Liver (tissue), 3 donors: ENCODE data around the gene XPR1.

ENCODE experiments used
- ATF3 ChIP-seq: IDR thresholded peaks from 2 replicates; pipeline ENCODE4 v1.6.1; 2016; ENCODE audit warnings: antibody characterized with exemption
- CTCF ChIP-seq: fragments of 150-350 bp; IDR thresholded peaks from 2 replicates; pipeline ENCODE4 v1.5.1; 2017; ENCODE audit warnings: improper control_type of control experiment, low read depth, low read length; ENCODE audit not compliant: missing input control
- EGR1 ChIP-seq, 2 donors: IDR thresholded peaks; 2 replicates each; pipeline ENCODE4 v1.6.1; 2016 to 2018; ENCODE audit warnings: antibody characterized with exemption in 2 of 2, low read depth in 2 of 2
- FOXA1 ChIP-seq: IDR thresholded peaks from 2 replicates; pipeline ENCODE4 v1.6.1; 2016; ENCODE audit warnings: antibody characterized with exemption
- MAX ChIP-seq: IDR thresholded peaks from 2 replicates; pipeline ENCODE4 v1.6.1; 2016; ENCODE audit warnings: antibody characterized with exemption
- RAD21 ChIP-seq, 2 donors: IDR thresholded peaks; 2 replicates each; pipeline ENCODE4 v1.6.1; 2016; ENCODE audit warnings: antibody characterized with exemption in 2 of 2, mild to moderate bottlenecking in 2 of 2
- REST ChIP-seq: IDR thresholded peaks from 2 replicates; pipeline ENCODE4 v1.6.1; 2016; ENCODE audit warnings: antibody characterized with exemption, mild to moderate bottlenecking
- RXRA ChIP-seq, 2 donors: IDR thresholded peaks; 2 replicates each; pipeline ENCODE4 v1.6.1; 2017 to 2018; ENCODE audit warnings: antibody characterized with exemption in 2 of 2, mild to moderate bottlenecking in 1 of 2
- TAF1 ChIP-seq: conservative IDR thresholded peaks from 2 replicates; pipeline ENCODE4 v1.6.1; 2016; ENCODE audit warnings: antibody characterized with exemption, mild to moderate bottlenecking
- YY1 ChIP-seq: IDR thresholded peaks from 2 replicates; pipeline ENCODE4 v1.6.1; 2016; ENCODE audit warnings: antibody characterized with exemption, mild to moderate bottlenecking
- donor health status: healthy.
- donor health status: healthy.

- TF ChIP-seq REST (peak; percentile 16), CTCF (no peak), RAD21 (IDR thresholded peaks at IDR 0.05) (peak in 1 of 2 donors; percentile 15), FOXA1 (no peak), RXRA (IDR thresholded peaks at IDR 0.05) (peak; percentile 34 to 55), MAX (peak; percentile 27), ATF3 (no peak), YY1 (no peak), TAF1 (no peak), EGR1 (IDR thresholded peaks at IDR 0.05; ENCODE audit: low read depth in 2 of 2) (no peak)
These were observed 145.4 kb downstream of the XPR1 start for GRCh38 chr1:180777072-180777689.
